Fibroblast of lung (primary cell): Measurements from ENCODE around the gene AP3S1.

Experiments used
- EZH2 ChIP-seq: IDR thresholded peaks from 2 replicates; pipeline ENCODE4 v1.5.1; 2012; ENCODE audit warnings: low read length, control low read depth, mild to moderate bottlenecking; ENCODE audit errors: missing control alignments
- TF ChIP-seq, protein P1 (sequence below), 2 donors: IDR thresholded peaks in 1 of 2; conservative IDR thresholded peaks in 1 of 2; 1 replicate in 1 of 2; 2 replicates in 1 of 2; pipeline ENCODE4 v1.5.1; 2011 to 2012; ENCODE audit warnings: low read length in 2 of 2, control low read depth in 1 of 2, inconsistent platforms in 1 of 2, low read depth in 1 of 2, mild to moderate bottlenecking in 1 of 2

DNA sequence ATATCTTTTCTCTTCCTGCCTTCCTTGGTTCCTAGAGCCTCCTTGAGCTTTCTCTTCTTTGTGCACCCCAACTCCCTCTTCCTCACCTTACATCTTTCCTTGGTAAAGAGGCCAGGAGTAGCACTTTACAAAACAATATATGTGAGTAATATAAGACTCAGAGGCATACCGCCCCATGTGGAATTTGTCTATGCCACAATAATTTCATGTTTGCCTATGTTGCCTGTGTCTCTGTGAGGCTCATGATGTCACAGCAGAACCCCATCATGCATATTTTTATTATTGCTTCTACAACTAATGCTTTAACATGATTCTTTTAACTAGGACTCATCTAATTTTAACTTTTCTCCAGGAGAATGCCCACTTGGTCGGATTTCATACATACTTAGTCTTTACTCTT, 105.5 kb downstream of the AP3S1 start:
- TF ChIP-seq, protein P1, sequence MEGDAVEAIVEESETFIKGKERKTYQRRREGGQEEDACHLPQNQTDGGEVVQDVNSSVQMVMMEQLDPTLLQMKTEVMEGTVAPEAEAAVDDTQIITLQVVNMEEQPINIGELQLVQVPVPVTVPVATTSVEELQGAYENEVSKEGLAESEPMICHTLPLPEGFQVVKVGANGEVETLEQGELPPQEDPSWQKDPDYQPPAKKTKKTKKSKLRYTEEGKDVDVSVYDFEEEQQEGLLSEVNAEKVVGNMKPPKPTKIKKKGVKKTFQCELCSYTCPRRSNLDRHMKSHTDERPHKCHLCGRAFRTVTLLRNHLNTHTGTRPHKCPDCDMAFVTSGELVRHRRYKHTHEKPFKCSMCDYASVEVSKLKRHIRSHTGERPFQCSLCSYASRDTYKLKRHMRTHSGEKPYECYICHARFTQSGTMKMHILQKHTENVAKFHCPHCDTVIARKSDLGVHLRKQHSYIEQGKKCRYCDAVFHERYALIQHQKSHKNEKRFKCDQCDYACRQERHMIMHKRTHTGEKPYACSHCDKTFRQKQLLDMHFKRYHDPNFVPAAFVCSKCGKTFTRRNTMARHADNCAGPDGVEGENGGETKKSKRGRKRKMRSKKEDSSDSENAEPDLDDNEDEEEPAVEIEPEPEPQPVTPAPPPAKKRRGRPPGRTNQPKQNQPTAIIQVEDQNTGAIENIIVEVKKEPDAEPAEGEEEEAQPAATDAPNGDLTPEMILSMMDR (conservative IDR thresholded peaks at IDR 0.05 in 1 of 2, IDR thresholded peaks at IDR 0.05 in 1 of 2; ENCODE audit: low read depth in 1 of 2, low read length in 2 of 2), result no peak
- TF ChIP-seq EZH2, result no peak
